HEK293T (cell line): ENCODE data around the gene CD109.

ENCODE experiments used
- CTCF ChIA-PET: fragments of 350-600 bp; formaldehyde crosslinking; extraction: SDS; loops from one replicate; lab custom pipeline; 2021; ENCODE audit warnings: antibody characterized with exemption, inconsistent platforms; lab: Yijun Ruan, JAX
- POLR2A ChIA-PET: fragments of 350-600 bp; formaldehyde crosslinking; extraction: SDS; loops from one replicate; lab custom pipeline; 2020; ENCODE audit warnings: antibody characterized with exemption, inconsistent platforms; lab: Yijun Ruan, JAX
- DNase-seq: peaks from one replicate; pipeline ENCODE4 v3.0.0; 2012; ENCODE audit warnings: mixed read lengths; ENCODE audit errors: extremely low spot score
- ARNT ChIP-seq: fragments of 450-650 bp; IDR thresholded peaks from 2 replicates; pipeline ENCODE4 v1.6.1; 2017; ENCODE audit warnings: mild to moderate bottlenecking
- BHLHE40 ChIP-seq: fragments of 450-650 bp; IDR thresholded peaks from 2 replicates; pipeline ENCODE4 v1.6.1; 2016; ENCODE audit warnings: mild to moderate bottlenecking, moderate library complexity, borderline replicate concordance
- FOXK2 ChIP-seq: fragments of 450-650 bp; IDR thresholded peaks from 2 replicates; pipeline ENCODE4 v1.6.1; 2016; ENCODE audit warnings: mild to moderate bottlenecking
- L3MBTL2 ChIP-seq: fragments of 450-650 bp; conservative IDR thresholded peaks from 2 replicates; pipeline ENCODE4 v1.6.1; 2016; ENCODE audit warnings: mild to moderate bottlenecking
- SP1 ChIP-seq: fragments of 450-650 bp; IDR thresholded peaks from 2 replicates; pipeline ENCODE4 v1.6.1; 2017
- SUZ12 ChIP-seq: fragments of 450-650 bp; IDR thresholded peaks from 2 replicates; pipeline ENCODE4 v1.6.1; 2016; ENCODE audit warnings: mild to moderate bottlenecking
- TARDBP ChIP-seq: fragments of 450-650 bp; IDR thresholded peaks from 2 replicates; pipeline ENCODE4 v1.6.1; 2016
- TF ChIP-seq, protein P1 (sequence below): fragments of 450-650 bp; IDR thresholded peaks from 2 replicates; pipeline ENCODE4 v1.6.1; 2016

CD109 gene

DNA sequence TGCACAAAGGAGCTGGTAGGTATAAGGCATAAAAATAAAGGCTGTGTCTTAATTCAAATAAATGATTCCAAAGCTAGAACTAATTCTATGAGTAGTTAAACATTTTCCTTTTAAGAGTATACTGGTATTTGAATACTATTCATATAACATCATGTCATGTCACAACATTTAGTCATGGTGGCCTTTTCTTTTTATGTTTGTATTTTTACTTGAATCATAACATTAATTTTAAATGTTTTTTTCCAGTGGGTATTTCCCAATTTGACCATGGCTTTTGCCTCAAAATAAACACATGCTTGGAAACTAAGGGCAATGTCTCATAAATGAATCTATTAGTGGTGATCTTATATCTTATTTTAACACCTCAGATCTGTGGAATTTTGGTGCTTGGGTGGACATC, 177.1 kb downstream of the CD109 start:
- DNase-seq: no peak
- ChIA-PET POLR2A (no interaction called here), CTCF (no interaction called here)
- no peak for TF ChIP-seq TARDBP
- no peak for TF ChIP-seq BHLHE40
- no peak for TF ChIP-seq SUZ12
- TF ChIP-seq, protein P1, sequence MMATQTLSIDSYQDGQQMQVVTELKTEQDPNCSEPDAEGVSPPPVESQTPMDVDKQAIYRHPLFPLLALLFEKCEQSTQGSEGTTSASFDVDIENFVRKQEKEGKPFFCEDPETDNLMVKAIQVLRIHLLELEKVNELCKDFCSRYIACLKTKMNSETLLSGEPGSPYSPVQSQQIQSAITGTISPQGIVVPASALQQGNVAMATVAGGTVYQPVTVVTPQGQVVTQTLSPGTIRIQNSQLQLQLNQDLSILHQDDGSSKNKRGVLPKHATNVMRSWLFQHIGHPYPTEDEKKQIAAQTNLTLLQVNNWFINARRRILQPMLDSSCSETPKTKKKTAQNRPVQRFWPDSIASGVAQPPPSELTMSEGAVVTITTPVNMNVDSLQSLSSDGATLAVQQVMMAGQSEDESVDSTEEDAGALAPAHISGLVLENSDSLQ: no peak
- no peak for TF ChIP-seq FOXK2
- TF ChIP-seq SP1: no peak
- TF ChIP-seq ARNT: no peak
- TF ChIP-seq L3MBTL2: no peak
